Peyer's patch (tissue), 4 donors: ENCODE measurements around the gene PLA2G4A.

Experiments used
- POLR2A ChIP-seq, 2 donors: fragments of 450-650 bp; IDR thresholded peaks; one replicate each; pipeline ENCODE4 v1.5.1; 2017; ENCODE audit warnings: antibody characterized with exemption in 2 of 2, mild to moderate bottlenecking in 2 of 2, moderate library complexity in 2 of 2
- TF ChIP-seq, protein P1 (sequence below), 6 experiments: fragments of 450-650 bp in 4 of 6; fragments of 200-600 bp in 2 of 6; sonication (generic) in 1 of 6; IDR thresholded peaks; one replicate each; pipeline ENCODE4 v1.5.1; 2017 to 2019; ENCODE audit warnings: antibody characterized with exemption in 6 of 6, mild to moderate bottlenecking in 3 of 6, moderate library complexity in 1 of 6

DNA sequence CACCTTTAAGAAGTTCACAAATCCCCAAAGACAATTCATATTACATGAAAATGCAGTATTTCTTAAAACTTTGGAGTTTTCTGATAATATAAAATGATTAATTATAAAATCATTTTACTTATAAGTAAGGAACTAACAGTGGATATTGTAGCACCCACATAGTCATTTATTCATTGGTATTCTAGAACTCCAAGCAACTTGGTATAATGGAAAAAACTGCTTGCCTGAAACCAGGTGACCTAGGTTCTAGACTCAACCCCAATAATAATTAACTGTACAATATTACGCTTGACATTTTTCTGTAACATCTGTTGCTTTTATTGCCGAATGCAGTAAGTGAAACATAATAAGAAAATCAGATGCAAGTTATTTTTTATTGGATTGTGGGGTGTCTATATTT lies 2.4 kb downstream of the PLA2G4A start:
- TF ChIP-seq, protein P1, sequence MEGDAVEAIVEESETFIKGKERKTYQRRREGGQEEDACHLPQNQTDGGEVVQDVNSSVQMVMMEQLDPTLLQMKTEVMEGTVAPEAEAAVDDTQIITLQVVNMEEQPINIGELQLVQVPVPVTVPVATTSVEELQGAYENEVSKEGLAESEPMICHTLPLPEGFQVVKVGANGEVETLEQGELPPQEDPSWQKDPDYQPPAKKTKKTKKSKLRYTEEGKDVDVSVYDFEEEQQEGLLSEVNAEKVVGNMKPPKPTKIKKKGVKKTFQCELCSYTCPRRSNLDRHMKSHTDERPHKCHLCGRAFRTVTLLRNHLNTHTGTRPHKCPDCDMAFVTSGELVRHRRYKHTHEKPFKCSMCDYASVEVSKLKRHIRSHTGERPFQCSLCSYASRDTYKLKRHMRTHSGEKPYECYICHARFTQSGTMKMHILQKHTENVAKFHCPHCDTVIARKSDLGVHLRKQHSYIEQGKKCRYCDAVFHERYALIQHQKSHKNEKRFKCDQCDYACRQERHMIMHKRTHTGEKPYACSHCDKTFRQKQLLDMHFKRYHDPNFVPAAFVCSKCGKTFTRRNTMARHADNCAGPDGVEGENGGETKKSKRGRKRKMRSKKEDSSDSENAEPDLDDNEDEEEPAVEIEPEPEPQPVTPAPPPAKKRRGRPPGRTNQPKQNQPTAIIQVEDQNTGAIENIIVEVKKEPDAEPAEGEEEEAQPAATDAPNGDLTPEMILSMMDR (IDR thresholded peaks at IDR 0.05), result no peak
- no peak for TF ChIP-seq POLR2A (IDR thresholded peaks at IDR 0.05)
